CD4-positive, alpha-beta T cell (primary cell): ENCODE results near the gene MAP3K20. TPM values are rescaled to one million over a fixed set of nuclear protein-coding genes. Genes with fewer than 3 reads are reported as not detected.

ENCODE experiments used
- ATAC-seq: fragments of 200-7000 bp; cut with Tn5 transposase; one replicate; pipeline ENCODE4 v1.10.0; 2022; ENCODE audit warnings: mild to moderate bottlenecking; ENCODE audit not compliant: poor library complexity
- CTCF ChIA-PET: fragments of 350-600 bp; sonication (Branson Sonifier 250); formaldehyde crosslinking; loops from one replicate; lab custom pipeline; 2021; ENCODE audit warnings: antibody characterized with exemption, inconsistent platforms; lab: Charles Lee
- POLR2A ChIA-PET: fragments of 350-600 bp; sonication (Branson Sonifier 250); formaldehyde crosslinking; loops from one replicate; lab custom pipeline; 2021; ENCODE audit warnings: antibody characterized with exemption, inconsistent platforms; lab: Charles Lee
- DNase-seq, 14 experiments: peaks; one replicate each; pipeline ENCODE4 v3.0.0-alpha.2; 2013 to 2020; ENCODE audit warnings: mixed read lengths in 2 of 14
- H3K27ac ChIP-seq, 2 donors: one replicate each; pipeline versions ENCODE4 v1.5.1 to v1.7.0; 2013; ENCODE audit warnings: low read length in 2 of 2, low read depth in 1 of 2, mild to moderate bottlenecking in 1 of 2
- H3K27me3 ChIP-seq, 2 experiments: 1 replicate in 1 of 2; 2 replicates in 1 of 2; pipeline versions ENCODE4 v1.6.1 to v1.7.0; 2013; ENCODE audit warnings: low read length in 2 of 2, control low read depth in 1 of 2, mild to moderate bottlenecking in 1 of 2, moderate library complexity in 1 of 2; ENCODE audit not compliant: insufficient read depth in 2 of 2, control insufficient read depth in 1 of 2
- H3K36me3 ChIP-seq: one replicate; pipeline ENCODE4 v1.6.1; 2013; ENCODE audit warnings: low read length, control low read depth; ENCODE audit not compliant: insufficient read depth
- H3K4me1 ChIP-seq: one replicate; pipeline ENCODE4 v1.6.1; 2013; ENCODE audit warnings: low read length, control low read depth; ENCODE audit not compliant: insufficient read depth
- H3K4me3 ChIP-seq: one replicate; pipeline ENCODE4 v1.5.1; 2013; ENCODE audit warnings: mild to moderate bottlenecking, low read length, moderate library complexity
- H3K9me3 ChIP-seq, 2 experiments: 1 replicate in 1 of 2; 2 replicates in 1 of 2; pipeline versions ENCODE4 v1.6.1 to v1.7.0; 2013; ENCODE audit warnings: low read length in 2 of 2, mild to moderate bottlenecking in 2 of 2, control low read depth in 1 of 2, moderate library complexity in 1 of 2; ENCODE audit not compliant: control insufficient read depth in 1 of 2, insufficient read depth in 1 of 2
- H3K27ac Mint-ChIP-seq: one replicate; pipeline ENCODE4 v1.8.0; 2020; ENCODE audit warnings: mixed read lengths
- H3K27me3 Mint-ChIP-seq: one replicate; pipeline ENCODE4 v1.8.0; 2021; ENCODE audit warnings: mixed read lengths
- H3K36me3 Mint-ChIP-seq: one replicate; pipeline ENCODE4 v1.8.0; 2021; ENCODE audit warnings: low read depth, mixed read lengths
- H3K4me1 Mint-ChIP-seq: one replicate; pipeline ENCODE4 v1.8.0; 2021; ENCODE audit warnings: low read depth, mixed read lengths
- H3K4me3 Mint-ChIP-seq: one replicate; pipeline ENCODE4 v1.8.0; 2020; ENCODE audit warnings: mild to moderate bottlenecking, mixed read lengths
- H3K9me3 Mint-ChIP-seq: one replicate; pipeline ENCODE4 v1.8.0; 2020; ENCODE audit warnings: mixed read lengths
- CTCF ChIP-seq: fragments of 200-600 bp; IDR thresholded peaks from one replicate; pipeline ENCODE4 v1.8.0; 2022; ENCODE audit warnings: antibody characterized with exemption, mild to moderate bottlenecking
- intact Hi-C, 2 experiments: fragments of 100-400 bp; cut with DNase I in 1 of 2; cut with micrococcal nuclease in 1 of 2; formaldehyde crosslinking; loops; one replicate each; pipeline versions ENCODE4 v1.15.1 to v1.9.0; 2023 to 2025; cut with DNase I, micrococcal nuclease
- total RNA-seq, 174 experiments: library from RNA in 2 of 174; stranded (reverse) in 2 of 174; gene quantifications; one replicate each; pipeline ENCODE4 v1.2.3 and lab custom pipeline; 2021 to 2026

MAP3K20 gene
- total RNA-seq, 2 experiments from 2014 or later, result 0.36 to 0.39 TPM

- Mint-ChIP-seq H3K4me1 (peaks cover 5% of the 10 kb centered on the region), H3K27me3 (no peaks in the 10 kb centered on the region), H3K9me3 (no peaks in the 10 kb centered on the region), H3K27ac (no peak overlapping the region), H3K4me3 (no peak overlapping the region), H3K36me3 (no peaks in the 10 kb centered on the region)
- no peak for TF ChIP-seq CTCF
- Histone ChIP-seq H3K9me3 (no peaks in the 10 kb centered on the region), H3K27ac (no peak overlapping the region), H3K36me3 (no peaks in the 10 kb centered on the region), H3K27me3 (no peaks in the 10 kb centered on the region), H3K4me3 (no peak overlapping the region), H3K4me1 (no peaks in the 10 kb centered on the region)
- no peak for DNase-seq
- ATAC-seq, result no peak
- ChIA-PET POLR2A (no interaction called here), CTCF (no interaction called here)
- intact Hi-C loops, result no loop called here
Measured at GRCh38 chr2:173146590-173146989, 70.9 kb downstream of the MAP3K20 start.

GRCh38 chr2:173148520-173148919 lies 72.9 kb downstream of the MAP3K20 start:
- no peak for TF ChIP-seq CTCF
- Mint-ChIP-seq H3K9me3 (no peaks in the 10 kb centered on the region), H3K27me3 (no peaks in the 10 kb centered on the region), H3K27ac (no peak overlapping the region), H3K4me3 (no peak overlapping the region), H3K36me3 (no peaks in the 10 kb centered on the region), H3K4me1 (peaks cover 5% of the 10 kb centered on the region)
- DNase-seq (no peak), ATAC-seq (no peak)
- H3K27ac ChIP-seq, result no peak overlapping the region
- ChIA-PET POLR2A (no interaction called here), CTCF (no interaction called here)
- H3K9me3 ChIP-seq, result no peaks in the 10 kb centered on the region
- H3K4me3 ChIP-seq, result no peak overlapping the region
- H3K27me3 ChIP-seq, result no peaks in the 10 kb centered on the region
- no peaks in the 10 kb centered on the region for H3K36me3 ChIP-seq
- no peaks in the 10 kb centered on the region for H3K4me1 ChIP-seq
- intact Hi-C loops, result no loop called here

GRCh38 chr2:173149491-173149890 lies 73.8 kb downstream of the MAP3K20 start:
- no peak for TF ChIP-seq CTCF
- Mint-ChIP-seq H3K4me1 (peaks cover 5% of the 10 kb centered on the region), H3K27ac (no peak overlapping the region), H3K36me3 (no peaks in the 10 kb centered on the region), H3K27me3 (no peaks in the 10 kb centered on the region), H3K4me3 (no peak overlapping the region), H3K9me3 (no peaks in the 10 kb centered on the region)
- Histone ChIP-seq H3K36me3 (no peaks in the 10 kb centered on the region), H3K4me3 (no peak overlapping the region), H3K27me3 (no peaks in the 10 kb centered on the region), H3K9me3 (no peaks in the 10 kb centered on the region), H3K4me1 (no peaks in the 10 kb centered on the region), H3K27ac (peak overlapping the region in 1 of 2 donors; percentile 31)
- DNase-seq, result peak in 12 of 14 experiments; percentile 1 to 81 (median 8)
- intact Hi-C loops, result no loop called here
- ATAC-seq, result peak; percentile 58
- POLR2A ChIA-PET, result no interaction called here
- CTCF ChIA-PET, result no interaction called here
